GM11168 (cell line): ENCODE results near the gene ADH5.
"Not testable (repeated sequence)": the region's sequence is repeated elsewhere in the genome, so short reads cannot be mapped to it uniquely, and the experiment has no call there.

Experiments
- in situ Hi-C: fragments of 300-500 bp; cut with MboI; formaldehyde crosslinking; loops from one replicate; pipeline ENCODE4 v1.12.0; 2022; ENCODE audit warnings: low sequenced_read_pairs; ENCODE audit not compliant: unreplicated experiment

Gene ADH5

GRCh38 chr4:99052902-99053301 is 35.7 kb downstream of the ADH5 start:
- in situ Hi-C loops: loop anchor here (25.0 kb wide), 1 partner anchor 891 kb away; no protein-coding TSS in a partner anchor

GRCh38 chr4:99047710-99048109 is 40.9 kb downstream of the ADH5 start:
- in situ Hi-C loops: no loop called here

- in situ Hi-C loops: no loop called here
These were observed 45.2 kb downstream of the ADH5 start for GRCh38 chr4:99043346-99043745.

GRCh38 chr4:99038213-99038612 is 50.4 kb downstream of the ADH5 start:
- in situ Hi-C loops: no loop called here

GRCh38 chr4:99033956-99034355 is 54.6 kb downstream of the ADH5 start:
- in situ Hi-C loops: no loop called here

GRCh38 chr4:99029852-99030251 is 58.7 kb downstream of the ADH5 start:
- in situ Hi-C loops: no loop called here

GRCh38 chr4:99029018-99029735 is 59.4 kb downstream of the ADH5 start:
- in situ Hi-C loops: no loop called here

- in situ Hi-C loops: no loop called here
These were observed 60.4 kb downstream of the ADH5 start for GRCh38 chr4:99028187-99028586.

- in situ Hi-C loops: no loop called here
These were observed 61.3 kb downstream of the ADH5 start for GRCh38 chr4:99027304-99027703.

GRCh38 chr4:99025506-99025905 is 63.1 kb downstream of the ADH5 start:
- in situ Hi-C loops: no loop called here

GRCh38 chr4:99024481-99025275 is 63.9 kb downstream of the ADH5 start:
- in situ Hi-C loops: no loop called here

GRCh38 chr4:99023800-99024251 is 64.8 kb downstream of the ADH5 start:
- in situ Hi-C loops: not testable (repeated sequence)

GRCh38 chr4:99022566-99022965 is 66.0 kb downstream of the ADH5 start:
- in situ Hi-C loops: no loop called here

- in situ Hi-C loops: no loop called here
These were observed 67.2 kb downstream of the ADH5 start for GRCh38 chr4:99021386-99021785.
